GM23248 (cell line): ENCODE data around the gene EIF2B5.

Source experiments
- EZH2 ChIP-seq: fragments of 200-600 bp; sonication (generic); IDR thresholded peaks from 2 replicates; pipeline ENCODE4 v1.6.1; 2018; ENCODE audit warnings: antibody characterized with exemption, mild to moderate bottlenecking; ENCODE audit not compliant: insufficient read depth, poor library complexity, severe bottlenecking
- EZH2phosphoT487 ChIP-seq: fragments of 200-600 bp; sonication (generic); IDR thresholded peaks from 2 replicates; pipeline ENCODE4 v1.6.1; 2018; ENCODE audit warnings: antibody characterized with exemption, moderate library complexity, mild to moderate bottlenecking, low read depth; ENCODE audit not compliant: insufficient read depth

- TF ChIP-seq EZH2 (no peak), EZH2phosphoT487 (no peak)
Measured at GRCh38 chr3:184132945-184133344, 2.2 kb upstream of the EIF2B5 start.
